Activated gamma-delta T cell treated with anti-CD3 and anti-CD28 coated beads, Interleukin-2, amount 50 U/mL, for 16 hours (primary cell): ENCODE data around the gene AKR1C2.
"Not testable (repeated sequence)": the region's sequence is repeated elsewhere in the genome, so short reads cannot be mapped to it uniquely, and the experiment has no call there.

ENCODE experiments used
- DNase-seq: peaks from one replicate; pipeline ENCODE4 v3.0.0-alpha.2; 2020; ENCODE audit warnings: low read depth

The AKR1C2 gene

DNA sequence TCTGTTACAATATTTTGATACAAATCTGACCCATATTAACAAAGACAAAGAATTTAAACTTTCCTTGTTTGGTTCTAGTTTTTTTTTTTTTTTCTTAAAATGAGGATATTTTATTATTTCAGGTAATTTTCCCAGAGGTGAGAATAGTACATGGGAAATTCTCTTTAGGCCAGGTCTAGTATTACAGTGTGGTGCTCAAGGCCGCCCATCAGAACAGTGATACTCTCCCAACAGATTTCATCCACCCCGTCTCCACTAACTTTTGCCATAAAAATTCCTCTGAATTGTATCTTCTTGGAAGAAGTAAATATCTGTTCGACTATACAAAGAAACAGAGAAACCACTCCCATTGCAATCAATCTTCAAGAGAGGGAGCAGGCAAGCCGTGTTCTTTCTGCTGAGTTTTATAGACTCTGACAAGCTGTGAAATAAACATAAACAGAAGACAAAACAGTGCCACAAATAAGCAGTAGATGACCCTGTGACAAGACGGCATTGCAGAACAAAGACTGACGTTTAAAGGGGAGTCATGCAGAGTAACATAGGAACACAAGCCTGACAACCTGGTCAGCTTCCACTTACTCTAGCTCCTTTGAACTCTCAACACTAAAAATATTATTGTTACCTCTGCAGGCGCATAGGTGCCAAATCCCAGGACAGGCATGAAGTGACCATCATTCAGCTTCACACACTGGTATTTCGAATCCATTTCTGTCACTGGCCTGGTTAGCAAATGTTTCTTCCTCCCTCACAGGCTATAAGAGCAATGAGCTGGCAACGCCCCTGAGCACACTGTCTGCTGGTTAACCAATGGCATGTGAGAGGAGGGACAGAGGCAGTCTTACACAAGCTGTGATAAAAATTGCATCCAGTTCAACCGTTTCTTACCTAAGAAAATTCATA, at the start of gene AKR1C2:
Gene AKR1C2 (minus strand): TSS at position 731 of the 903 bp plus-strand sequence. CDS start 22 bp downstream, at position 709.
- DNase-seq: not testable (repeated sequence)

- DNase-seq: not testable (repeated sequence)
Measured at GRCh38 chr10:5052951-5053500, 49.4 kb upstream of the AKR1C2 start.

DNA sequence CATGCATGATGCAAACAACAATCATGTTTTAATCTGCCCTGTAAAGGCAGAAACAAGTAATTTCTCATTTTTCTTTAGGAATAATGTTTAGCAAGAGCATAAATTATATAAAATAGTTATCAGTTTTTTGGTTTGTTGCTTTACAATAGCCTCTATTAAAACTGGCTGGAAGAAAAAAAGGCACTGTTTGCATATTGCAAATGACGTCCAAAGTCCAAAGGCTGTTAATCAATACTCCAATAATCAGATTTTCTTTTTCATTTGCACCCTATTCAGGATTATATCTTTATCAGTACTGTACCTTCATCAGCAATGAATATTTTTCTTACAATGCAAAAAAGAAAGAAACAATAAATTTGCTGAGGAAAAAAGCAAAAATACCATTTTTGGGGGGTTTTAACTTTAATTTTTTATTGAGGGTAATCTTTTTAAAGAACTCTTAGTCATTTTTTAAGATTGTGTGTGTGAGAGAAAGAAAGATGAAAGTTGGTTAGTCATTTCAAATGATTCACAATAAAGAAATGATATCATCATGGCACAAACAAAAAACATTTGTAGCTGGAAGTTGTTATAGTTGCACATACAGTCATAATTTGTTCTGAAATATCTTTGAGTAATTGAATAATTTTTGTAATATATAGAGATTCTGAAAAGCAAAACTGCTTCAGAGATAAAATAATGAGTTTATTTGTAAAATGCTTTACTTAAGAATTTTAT, 44.4 kb upstream of the AKR1C2 start:
- DNase-seq: no peak

- DNase-seq: not testable (repeated sequence)
Measured at GRCh38 chr10:5047055-5047454, 43.4 kb upstream of the AKR1C2 start.

- no peak for DNase-seq
Measured at GRCh38 chr10:5046410-5046809, 42.8 kb upstream of the AKR1C2 start.

DNA sequence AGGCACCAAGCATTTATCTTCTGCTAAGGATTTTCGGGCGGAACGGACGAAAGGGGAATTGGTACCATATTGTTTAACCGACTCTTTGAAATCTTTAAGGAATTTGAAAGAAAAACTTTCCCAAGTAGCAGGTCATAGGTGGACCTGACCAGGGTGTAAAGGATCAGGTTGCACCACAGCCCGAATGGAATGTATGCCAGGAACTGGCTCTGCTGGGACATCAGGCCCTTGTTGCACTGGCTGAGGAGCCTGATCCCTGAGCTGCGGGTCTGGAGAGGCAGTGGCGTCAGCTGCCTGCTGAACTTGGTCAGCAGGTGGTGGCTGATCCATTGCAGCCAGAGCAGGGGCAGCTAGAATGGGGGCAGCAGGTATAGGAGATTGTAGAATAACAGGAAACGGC, 41.4 kb upstream of the AKR1C2 start:
- DNase-seq: no peak

DNA sequence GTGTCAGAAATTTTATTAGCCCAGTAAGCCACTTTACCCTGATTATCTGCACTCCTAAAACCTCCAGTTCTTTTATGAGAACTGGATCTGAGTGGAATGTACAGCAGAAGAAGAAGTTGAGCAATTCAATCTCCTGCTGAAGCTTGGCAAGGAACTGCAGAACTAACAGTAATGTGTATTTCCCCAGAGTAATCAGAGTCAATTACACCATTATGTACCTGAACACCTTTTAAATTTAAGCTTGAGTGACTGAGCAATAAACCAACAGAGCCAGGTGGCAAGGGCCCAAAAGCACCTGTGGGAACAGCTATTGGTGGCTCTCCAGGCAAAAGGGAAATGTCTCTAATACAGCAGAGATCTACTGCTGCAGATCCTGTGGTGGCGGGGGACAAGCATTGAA, 40.1 kb upstream of the AKR1C2 start:
- DNase-seq: no peak

DNA sequence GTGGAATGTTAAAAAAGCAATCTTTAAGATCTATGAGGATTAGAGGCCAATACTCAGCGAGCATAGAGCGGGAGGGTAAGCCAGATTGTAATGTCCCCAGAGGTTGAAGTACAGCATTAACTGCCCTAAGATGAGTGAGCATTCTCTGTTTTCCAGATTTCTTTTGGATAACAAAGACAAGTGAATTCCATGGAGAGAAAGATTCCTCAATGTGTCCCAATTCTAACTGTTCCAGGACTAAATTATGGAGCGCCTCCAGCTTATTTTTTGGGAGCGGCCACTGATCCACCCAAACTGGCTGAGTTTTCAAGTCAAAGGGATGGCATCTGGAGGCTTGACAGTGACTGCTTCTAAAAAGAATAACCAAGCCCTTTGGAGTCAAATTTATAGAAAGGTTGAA, 39.3 kb upstream of the AKR1C2 start:
- no peak for DNase-seq

- DNase-seq: no peak
Measured at GRCh38 chr10:5041471-5042023, 37.9 kb upstream of the AKR1C2 start.

- no peak for DNase-seq
Measured at GRCh38 chr10:5040781-5041470, 37.3 kb upstream of the AKR1C2 start.

DNA sequence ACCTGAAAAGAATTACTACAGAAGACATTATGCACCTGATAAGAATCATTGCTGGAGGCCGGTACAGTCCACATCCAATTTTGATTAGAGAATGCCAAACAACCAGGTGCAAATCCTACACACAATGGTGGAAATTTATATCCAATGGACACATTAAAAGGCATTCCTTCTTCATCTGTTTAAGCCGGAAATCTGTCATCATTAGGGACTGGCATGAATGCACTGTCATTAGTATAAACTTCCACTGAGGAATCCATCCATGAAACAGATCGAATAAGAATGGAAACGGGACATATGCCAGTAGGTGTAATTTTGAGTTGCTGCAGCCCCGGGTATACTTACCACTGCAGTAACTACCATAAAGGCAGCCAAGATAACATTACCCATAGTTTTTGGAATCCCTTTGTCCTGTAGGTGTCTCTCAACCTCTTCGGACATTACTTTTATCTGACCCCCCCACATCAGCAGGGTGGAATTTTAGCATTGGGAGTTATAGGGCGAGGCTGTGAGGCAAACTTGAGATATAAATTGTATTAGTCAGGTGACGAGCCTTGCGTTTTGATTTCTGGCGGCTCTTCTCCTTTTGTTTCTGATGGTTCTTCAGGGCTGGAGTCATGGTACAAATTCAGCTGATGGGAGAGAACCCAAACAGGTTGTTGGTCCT, 36.5 kb upstream of the AKR1C2 start:
- no peak for DNase-seq

- no peak for DNase-seq
Measured at GRCh38 chr10:5038733-5039132, 35.1 kb upstream of the AKR1C2 start.

GRCh38 chr10:5038101-5038500, 34.4 kb upstream of the AKR1C2 start:
- no peak for DNase-seq

- DNase-seq: no peak
Measured at GRCh38 chr10:5036511-5036910, 32.9 kb upstream of the AKR1C2 start.

DNA sequence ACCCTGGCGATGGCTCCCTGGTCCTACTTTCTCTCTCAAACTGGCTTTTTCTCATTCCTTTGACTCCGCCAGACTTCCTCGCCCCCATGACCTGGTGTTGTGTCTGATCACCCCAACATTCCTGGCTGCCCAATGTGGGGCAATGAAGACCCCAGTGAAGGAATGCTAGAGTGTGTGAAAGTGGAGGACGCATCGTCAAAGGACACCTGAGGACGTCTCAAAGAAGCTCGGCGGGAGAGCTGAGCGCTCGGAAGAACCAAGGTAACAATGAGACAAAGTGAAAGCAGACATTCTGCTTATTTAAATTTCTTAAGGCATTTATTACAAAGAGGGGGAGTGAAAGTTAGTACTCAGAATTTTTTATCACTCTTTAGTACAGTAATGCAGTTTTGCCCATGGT, 31.7 kb upstream of the AKR1C2 start:
- no peak for DNase-seq

DNA sequence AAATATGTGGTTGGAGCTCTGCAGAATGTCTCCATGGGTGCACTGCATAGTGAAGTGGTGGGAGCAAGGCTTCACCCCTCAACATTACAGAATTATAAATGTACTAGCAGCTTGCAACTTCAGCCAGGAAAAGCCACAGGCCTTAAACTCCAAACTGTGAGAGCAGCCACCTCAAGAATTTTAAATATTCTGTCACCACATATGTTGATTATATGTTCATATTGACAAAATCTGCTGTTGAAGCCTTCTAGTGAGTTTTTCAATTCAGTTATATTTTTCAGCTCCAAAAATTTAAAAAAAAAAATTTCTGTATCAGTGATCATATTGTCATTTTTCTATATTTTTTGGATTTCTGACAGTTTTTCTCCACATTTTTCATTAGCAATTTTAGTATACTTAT, 30.9 kb upstream of the AKR1C2 start:
- no peak for DNase-seq

DNA sequence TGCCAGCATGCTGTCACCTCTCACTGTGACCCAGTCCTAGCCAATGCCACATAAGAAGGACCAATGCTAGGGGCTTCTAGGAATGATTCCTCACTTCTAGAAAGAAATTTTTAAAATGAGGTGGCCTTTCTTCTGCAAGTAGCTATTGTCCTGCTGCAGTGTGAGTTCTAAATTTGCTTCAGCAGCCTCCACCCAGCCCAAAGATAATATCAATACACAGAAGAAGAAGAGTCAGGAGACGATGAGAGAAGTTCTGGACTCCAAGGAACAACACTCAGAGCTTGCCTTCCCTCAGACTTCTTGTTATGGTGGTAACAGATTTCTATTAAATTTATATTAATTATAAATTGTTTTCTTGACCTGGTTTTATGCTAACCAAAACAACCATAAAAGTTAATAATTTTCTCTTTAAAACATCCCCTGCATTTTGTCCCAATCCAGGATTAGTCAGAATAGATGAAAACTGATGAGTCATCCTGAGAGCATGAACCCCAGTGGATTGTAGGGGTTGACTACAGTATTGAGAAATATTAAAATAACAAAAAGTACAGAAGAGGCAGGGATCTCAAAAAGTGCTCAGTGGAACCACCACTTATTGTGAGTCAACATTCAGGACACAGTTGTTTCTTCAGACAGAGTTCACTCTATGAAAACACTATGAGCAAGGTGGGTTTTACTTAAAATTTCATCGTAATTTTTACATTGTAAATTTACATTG, 29.6 kb upstream of the AKR1C2 start:
- no peak for DNase-seq

GRCh38 chr10:5032444-5032843, 28.8 kb upstream of the AKR1C2 start:
- not testable (repeated sequence) for DNase-seq

DNA sequence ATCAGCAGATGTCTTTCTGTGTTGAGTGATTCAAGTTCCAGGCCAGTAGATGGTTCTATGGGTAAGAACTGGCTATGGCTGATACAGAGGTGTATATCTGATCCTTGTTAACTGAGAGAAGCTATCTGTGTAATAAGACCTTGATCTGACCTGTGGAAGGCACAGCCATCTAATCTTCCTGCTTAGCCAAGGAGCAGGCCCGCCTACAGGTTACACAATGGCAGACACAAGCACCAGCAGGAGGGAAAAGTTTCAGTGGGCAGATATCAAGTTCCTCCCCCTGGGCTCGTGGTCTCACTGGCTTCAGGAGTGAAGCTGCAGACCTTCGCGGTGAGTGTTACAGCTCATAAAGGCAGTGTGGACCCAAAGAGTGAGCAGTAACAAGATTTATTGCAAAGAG, 27.9 kb upstream of the AKR1C2 start:
- not testable (repeated sequence) for DNase-seq

DNA sequence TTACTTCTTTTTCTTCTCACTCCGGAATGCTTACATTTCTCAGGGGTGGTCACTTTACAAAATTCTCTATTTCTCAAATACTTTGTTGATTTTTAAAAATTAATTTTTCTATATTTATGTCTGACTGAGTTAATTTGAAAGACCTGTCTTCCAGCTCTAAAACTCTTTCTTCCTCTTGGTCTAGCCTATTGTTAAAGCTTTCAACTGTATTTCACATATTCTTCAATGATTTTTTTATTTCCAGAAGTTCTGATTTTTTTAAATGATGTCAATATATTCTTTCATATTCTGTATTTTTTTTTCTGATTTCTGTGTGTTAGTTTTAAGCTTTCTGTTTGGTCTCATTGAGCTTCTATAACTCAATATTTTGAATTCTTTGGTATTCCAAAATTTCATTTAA, 27.3 kb upstream of the AKR1C2 start:
- no peak for DNase-seq

GRCh38 chr10:5025461-5025881, 21.8 kb upstream of the AKR1C2 start:
- DNase-seq: not testable (repeated sequence)
